NCI-H1436 treated with DMSO at 0.1 percent for 48 hours (cell line): ENCODE measurements around the gene MAST4.

ENCODE experiments used
- DNase-seq: peaks from one replicate; lab custom pipeline; 2025; lab: John Stamatoyannopoulos, UW

MAST4 gene

DNA sequence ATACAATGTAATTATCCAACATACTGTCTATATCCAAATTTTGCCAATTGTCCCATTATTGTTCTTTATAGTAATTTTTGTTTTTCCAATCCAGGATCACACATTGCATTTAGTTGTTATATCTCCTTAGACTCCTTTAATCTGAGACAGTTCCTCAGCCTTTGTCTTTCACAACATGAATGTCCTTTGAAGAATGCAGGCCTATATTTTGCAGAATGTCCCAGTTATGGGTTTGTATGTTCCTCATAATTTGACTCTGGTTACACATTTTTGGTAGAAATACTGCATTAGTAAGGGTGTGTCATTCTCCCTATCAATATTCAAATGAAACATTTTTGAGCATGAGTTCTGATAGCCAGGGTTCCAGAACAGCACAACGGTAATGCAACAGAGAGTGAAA is 593.7 kb downstream of the MAST4 start:
- no peak for DNase-seq

DNA sequence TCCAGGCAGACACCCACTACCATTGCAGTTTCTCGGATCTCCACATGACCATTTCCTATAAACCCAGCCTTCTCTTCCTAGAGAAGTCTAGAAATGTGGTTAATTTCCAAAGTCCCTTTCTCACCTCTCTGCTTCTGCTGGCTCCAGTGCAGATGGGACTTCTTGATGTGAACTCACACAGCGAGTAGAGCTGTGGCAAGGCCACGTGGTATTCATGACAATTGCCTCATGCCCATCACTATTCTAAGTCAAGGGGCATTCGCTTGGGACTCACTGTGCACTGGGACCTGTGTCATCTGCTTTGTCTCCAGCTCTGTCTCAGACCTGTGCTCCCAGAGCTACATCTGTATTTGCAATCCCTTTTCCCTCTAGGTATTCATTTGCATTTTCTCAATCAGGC is 594.2 kb downstream of the MAST4 start:
- no peak for DNase-seq

- no peak for DNase-seq
Observed at GRCh38 chr5:67190861-67191260, 594.7 kb downstream of the MAST4 start.

- no peak for DNase-seq
Observed at GRCh38 chr5:67192719-67193438, 596.7 kb downstream of the MAST4 start.

DNA sequence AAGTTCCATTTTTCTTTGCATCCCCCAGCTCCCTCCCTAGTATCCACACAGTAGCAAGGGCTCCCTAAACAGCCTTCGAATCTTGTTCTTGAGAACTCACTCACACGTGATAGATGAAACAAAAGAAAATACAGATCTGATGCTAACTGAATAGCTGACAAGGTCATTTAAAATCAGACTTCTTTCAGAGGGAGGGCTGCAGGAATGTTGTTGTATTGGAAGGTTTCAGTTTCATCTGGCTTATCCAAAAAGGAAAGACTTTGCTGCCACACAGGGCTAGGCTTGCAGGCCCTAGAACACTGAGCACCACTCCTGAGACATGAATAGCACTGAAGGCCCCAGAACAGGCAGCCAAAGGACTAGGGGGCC is 597.2 kb downstream of the MAST4 start:
- DNase-seq, result no peak

DNA sequence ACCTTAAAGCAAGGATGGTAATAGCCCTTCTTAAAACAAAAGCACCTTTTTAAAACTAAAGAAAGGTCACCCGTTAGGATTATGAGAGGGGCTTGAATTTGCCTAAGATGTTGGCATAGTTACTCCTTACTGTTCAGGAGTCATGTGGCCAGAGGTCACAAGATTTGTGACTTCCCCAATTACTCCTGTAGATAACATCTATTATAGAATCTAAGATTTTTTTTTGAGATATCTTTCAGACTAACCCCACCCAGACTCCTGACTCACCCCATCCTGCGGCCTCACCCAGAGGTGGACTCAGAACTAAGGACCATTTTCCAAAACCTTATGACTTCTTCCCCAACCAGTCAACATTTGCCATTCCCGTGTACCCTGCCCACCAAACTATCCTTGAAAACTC is 598.0 kb downstream of the MAST4 start:
- no peak for DNase-seq

- no peak for DNase-seq
Observed at GRCh38 chr5:67195406-67196275, 599.4 kb downstream of the MAST4 start.

GRCh38 chr5:67196537-67197059 is 600.4 kb downstream of the MAST4 start, which contains the start of gene CD180:
TSS of gene CD180 (minus strand) at chr5:67196799. CDS start at chr5:67196641, 158 bp downstream.
- DNase-seq, result no peak

DNA sequence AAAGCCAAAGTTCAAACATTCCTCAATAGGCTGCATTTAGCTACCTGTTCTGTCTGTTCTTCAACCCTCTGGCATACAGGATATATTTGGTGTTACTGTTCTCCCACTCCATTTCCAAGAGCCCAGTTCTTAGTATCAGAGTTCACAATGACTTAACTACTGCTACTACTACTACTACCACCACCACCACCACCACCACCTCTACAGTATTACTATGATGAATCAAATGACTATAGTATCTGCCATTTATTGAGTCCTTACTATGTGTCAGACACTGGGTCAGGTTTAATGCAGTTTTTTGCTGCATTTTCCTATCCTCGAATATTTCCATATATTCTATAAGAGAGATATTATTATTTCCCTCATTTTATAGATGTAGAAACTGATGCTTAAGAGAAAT is 601.3 kb downstream of the MAST4 start:
- no peak for DNase-seq

DNA sequence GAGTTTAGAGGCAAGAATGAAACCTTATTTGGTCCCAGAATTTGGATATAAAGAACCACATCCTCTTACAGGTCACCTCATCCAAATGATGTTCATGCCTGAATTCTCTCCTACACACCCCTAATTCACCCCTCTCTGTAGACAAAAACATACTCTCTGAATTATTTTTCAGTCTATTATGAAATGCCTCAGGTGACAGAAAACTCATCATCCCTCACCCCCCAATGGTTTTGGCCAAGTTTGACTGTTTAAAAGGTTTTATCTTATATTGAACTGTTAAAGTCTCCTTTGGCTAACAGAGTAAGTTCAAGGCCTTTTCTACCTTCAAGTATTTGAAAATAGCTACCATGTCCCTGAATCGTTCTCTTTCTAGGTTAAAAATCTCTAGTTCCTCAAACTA is 602.7 kb downstream of the MAST4 start:
- DNase-seq, result no peak

DNA sequence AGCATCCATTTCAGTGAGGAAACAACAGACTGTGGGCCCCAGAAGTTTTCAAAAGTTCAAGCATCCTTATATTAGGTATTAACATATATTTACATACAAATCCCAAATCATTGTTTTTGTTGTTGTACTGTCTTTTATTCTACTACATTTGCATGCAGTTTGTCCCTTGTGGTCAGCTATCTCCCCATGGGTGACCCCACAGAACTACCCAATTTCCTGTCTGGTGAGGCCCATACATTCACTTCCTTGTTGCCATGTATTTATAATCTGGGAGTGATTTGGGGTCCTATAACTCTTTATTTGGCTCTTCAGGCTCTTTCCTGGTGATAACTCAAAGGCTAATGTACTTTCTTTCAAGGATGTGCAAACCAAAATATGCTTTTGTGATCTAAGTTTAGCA is 603.7 kb downstream of the MAST4 start:
- no peak for DNase-seq

DNA sequence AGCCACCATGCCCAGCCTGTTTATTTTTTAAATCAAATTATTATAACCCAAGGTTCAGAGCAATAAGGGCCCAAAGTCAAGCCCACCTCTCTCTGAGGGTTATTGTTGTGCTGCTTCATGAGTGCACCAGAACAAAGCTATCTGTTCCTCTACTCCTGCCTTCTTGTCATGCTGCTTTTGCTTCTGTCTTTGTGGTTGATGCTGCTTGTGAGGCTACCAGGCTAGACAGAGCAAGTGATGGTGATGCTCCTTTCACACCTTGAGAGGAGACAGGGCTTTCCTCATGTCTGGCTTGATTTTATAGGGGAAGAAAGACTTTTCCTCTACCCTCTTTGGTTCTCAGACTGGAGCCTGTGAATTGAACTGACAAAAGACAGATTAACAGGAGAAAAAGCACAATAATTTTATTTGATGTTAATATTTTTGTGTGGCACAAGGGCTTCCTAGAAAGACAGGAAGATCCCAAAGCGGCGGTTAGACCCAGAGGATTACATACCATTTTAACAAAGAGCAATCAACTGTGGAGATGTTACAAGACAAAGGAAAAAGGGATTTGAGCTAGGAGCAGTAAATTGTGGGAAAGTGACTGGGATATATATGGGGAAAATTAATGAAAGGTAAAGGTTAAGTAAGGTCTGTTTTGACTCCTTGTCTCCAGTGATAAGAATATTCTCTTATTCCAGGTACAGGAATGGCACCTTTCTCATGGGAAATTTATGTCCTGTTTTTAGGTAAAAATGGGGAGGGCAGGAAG is 604.8 kb downstream of the MAST4 start:
- DNase-seq, result no peak

GRCh38 chr5:67201897-67202549 is 605.8 kb downstream of the MAST4 start:
- no peak for DNase-seq

DNA sequence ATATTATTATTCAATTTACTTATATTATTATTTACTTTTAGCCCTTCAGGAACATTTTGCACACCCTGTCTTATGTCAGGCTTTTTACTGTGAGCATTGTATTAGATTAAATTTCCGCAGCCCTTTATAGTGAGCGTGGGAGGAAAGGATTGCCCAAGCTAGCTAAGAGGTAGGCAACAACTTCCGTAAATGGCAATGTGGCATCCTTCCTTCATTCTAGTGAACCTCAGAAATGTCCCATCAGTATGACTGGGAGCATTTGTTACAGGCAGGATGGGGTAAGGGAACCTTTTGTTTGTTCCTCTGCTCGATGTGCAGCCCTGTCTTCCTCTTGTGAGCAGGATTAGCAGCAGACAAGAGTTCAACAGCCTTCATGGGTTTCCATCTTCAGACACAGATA is 606.6 kb downstream of the MAST4 start:
- DNase-seq, result no peak

GRCh38 chr5:67203701-67204074 is 607.5 kb downstream of the MAST4 start:
- no peak for DNase-seq

GRCh38 chr5:67204821-67205220 is 608.6 kb downstream of the MAST4 start:
- no peak for DNase-seq

- no peak for DNase-seq
Observed at GRCh38 chr5:67205981-67206380, 609.8 kb downstream of the MAST4 start.

- no peak for DNase-seq
Observed at GRCh38 chr5:67206461-67206860, 610.3 kb downstream of the MAST4 start.

- DNase-seq, result no peak
Observed at GRCh38 chr5:67206929-67207328, 610.7 kb downstream of the MAST4 start.

DNA sequence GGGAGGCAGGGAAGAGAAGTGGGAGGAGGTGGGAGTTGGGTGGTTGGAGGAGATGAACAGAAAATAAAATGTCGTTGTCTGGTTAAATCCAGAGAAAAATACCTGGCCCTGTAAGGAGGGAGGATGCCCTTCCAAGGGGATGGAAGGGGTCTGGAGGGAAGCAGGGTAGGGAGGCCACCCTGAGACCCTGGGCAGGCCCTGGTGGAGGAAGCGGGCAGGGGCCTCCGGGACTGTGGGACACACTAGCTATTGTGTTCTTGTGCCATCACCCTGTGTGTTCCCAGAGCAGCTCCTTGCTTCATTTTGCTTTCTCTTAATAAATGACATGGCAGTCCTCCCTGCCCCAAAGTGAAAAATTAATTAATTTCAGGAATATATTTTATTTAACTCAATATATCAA is 612.2 kb downstream of the MAST4 start:
- no peak for DNase-seq

GRCh38 chr5:67209141-67209771 is 613.1 kb downstream of the MAST4 start:
- DNase-seq, result no peak
